ENCODE data around the gene GPR146. TPM values are rescaled to one million over a fixed set of nuclear protein-coding genes. Genes with fewer than 3 reads are reported as not detected.

The GPR146 gene
- total and polyA plus RNA-seq, 2 of the 13 experiments (the other 11 are each of a cell fraction or from before 2014, with no cell fraction given): 2.0 to 15.9 TPM

GRCh38 chr7:1044189-1045068 lies at the start of gene GPR146 (continued):
- TF ChIP-seq GMEB2 (CRISPR knock-in tag; IDR thresholded peaks at IDR 0.05; ENCODE audit: low read depth) (no peak), NFYB (CRISPR knock-in tag; IDR thresholded peaks at IDR 0.05) (no peak), PHF21A (CRISPR knock-in tag; IDR thresholded peaks at IDR 0.05) (no peak; the same call in 1 of the 2 replicates), SKIL (CRISPR knock-in tag; IDR thresholded peaks at IDR 0.05; ENCODE audit: borderline replicate concordance) (0 out of 2 replicates have a peak, but pooled peaks have one; percentile 42), SP1 (IDR thresholded peaks at IDR 0.05) (no peak), SP1 (CRISPR knock-in tag; IDR thresholded peaks at IDR 0.05) (peak; percentile 80), TCF7L2 (IDR thresholded peaks at IDR 0.05; ENCODE audit: low read depth, low read length) (no peak), RFX1 (IDR thresholded peaks at IDR 0.05) (no peak), CEBPG (CRISPR knock-in tag; IDR thresholded peaks at IDR 0.05) (peak; percentile 74; the same call in 1 of the 2 replicates), ATF1 (CRISPR knock-in tag; IDR thresholded peaks at IDR 0.05) (no peak), SIN3A (IDR thresholded peaks at IDR 0.05; ENCODE audit: borderline replicate concordance, low read depth, low read length) (peak; percentile 71; the same call in 1 of the 2 replicates), ZBTB1 (CRISPR knock-in tag; IDR thresholded peaks at IDR 0.05; ENCODE audit: borderline replicate concordance) (no peak), ZNF800 (CRISPR knock-in tag; IDR thresholded peaks at IDR 0.05) (no peak), ZC3H4 (CRISPR knock-in tag; IDR thresholded peaks at IDR 0.05; ENCODE audit: borderline replicate concordance) (no peak), PHF8 (CRISPR knock-in tag; IDR thresholded peaks at IDR 0.05) (peak; percentile 26; the same call in 1 of the 2 replicates), ZNF33B (CRISPR knock-in tag; IDR thresholded peaks at IDR 0.05) (no peak), ZNF672 (CRISPR knock-in tag; IDR thresholded peaks at IDR 0.05) (no peak), ZNF772 (CRISPR knock-in tag; IDR thresholded peaks at IDR 0.05) (no peak; the same call in 1 of the 2 replicates), CEBPB (IDR thresholded peaks at IDR 0.05; ENCODE audit: borderline replicate concordance, low read depth, low read length) (peak; percentile 81; the same call in 1 of the 2 replicates), MED1 (CRISPR knock-in tag; IDR thresholded peaks at IDR 0.05) (no peak), ZNF652 (CRISPR knock-in tag; IDR thresholded peaks at IDR 0.05; ENCODE audit: borderline replicate concordance, low read depth) (no peak), EEA1 (CRISPR knock-in tag; IDR thresholded peaks at IDR 0.05; ENCODE audit: borderline replicate concordance) (no peak), PAF1 (CRISPR knock-in tag; IDR thresholded peaks at IDR 0.05) (no peak), WIZ (CRISPR knock-in tag; IDR thresholded peaks at IDR 0.05) (no peak), ZNF737 (CRISPR knock-in tag; IDR thresholded peaks at IDR 0.05; ENCODE audit: borderline replicate concordance) (no peak), ZFX (CRISPR knock-in tag; IDR thresholded peaks at IDR 0.05; ENCODE audit: low read depth) (peak; percentile 67)
- TF ChIP-seq, protein P1, sequence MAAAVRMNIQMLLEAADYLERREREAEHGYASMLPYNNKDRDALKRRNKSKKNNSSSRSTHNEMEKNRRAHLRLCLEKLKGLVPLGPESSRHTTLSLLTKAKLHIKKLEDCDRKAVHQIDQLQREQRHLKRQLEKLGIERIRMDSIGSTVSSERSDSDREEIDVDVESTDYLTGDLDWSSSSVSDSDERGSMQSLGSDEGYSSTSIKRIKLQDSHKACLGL (CRISPR knock-in tag; IDR thresholded peaks at IDR 0.05): no peak

Data from HepG2 (cell line).